GM19025 (cell line): ENCODE measurements around the gene VEGFC.

ENCODE experiments used
- ATAC-seq: cut with Tn5 transposase; IDR thresholded peaks from one replicate; pipeline ENCODE4 v1.9.1; 2021; ENCODE audit warnings: mild to moderate bottlenecking, low read depth, moderate library complexity; ENCODE audit not compliant: unreplicated experiment

The VEGFC gene

DNA sequence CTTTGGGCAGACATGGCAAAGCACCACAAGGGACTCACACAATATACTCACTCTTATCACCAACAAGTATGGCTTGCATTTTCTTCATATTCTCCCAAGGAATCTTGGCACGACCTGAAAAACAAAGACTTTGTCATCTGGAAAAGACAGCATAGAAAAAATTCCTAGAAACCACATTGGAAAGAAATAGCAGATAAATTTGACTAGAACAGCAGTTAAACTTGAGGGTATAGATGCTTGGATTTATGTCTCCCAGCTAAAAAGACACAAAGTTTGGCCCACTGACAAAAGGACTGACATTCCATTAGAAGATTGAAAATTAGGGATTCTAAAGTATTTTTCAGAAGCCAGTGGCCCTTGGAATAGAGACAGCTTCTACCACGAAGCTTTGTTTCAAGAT lies 6.9 kb upstream of the VEGFC start:
- ATAC-seq = no peak

DNA sequence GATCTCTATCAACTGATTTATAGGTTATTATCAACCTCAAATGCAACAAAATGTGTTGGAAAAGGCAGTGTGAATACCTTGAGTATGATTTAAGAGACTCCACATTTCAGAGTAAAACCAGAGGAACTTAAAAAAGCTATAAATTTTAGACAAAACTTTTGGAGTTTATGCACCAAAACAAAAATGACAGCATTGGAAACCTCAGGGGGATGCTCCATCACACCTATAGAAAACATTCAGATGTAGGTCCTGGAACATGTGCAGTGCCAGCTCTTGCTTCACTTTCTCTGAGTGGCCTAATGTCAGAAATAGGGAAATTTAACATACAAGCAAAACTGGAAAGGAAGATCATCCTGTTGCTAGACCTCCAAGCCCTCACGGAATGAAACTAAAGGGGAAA lies 5.8 kb upstream of the VEGFC start:
- no peak for ATAC-seq

DNA sequence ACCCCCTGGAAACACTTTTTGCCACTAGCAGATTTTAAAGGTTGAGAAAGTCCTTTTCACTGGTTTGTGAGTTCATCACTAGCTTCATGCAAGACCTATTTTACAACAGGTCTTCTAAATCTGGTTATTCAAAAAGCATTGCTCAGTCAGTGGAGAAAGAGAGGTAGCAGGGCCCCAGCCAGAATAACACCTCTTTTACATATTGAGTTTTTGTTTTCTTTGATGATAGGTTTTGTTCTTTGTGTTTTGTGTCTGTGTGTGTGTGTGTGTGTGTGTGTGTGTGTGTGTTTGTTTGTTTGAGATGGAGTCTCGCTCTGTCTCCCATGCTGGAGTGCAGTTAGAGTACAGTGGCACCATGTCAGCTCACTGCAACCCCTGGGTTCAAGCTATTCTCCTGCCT lies 2.7 kb upstream of the VEGFC start:
- ATAC-seq = no peak

DNA sequence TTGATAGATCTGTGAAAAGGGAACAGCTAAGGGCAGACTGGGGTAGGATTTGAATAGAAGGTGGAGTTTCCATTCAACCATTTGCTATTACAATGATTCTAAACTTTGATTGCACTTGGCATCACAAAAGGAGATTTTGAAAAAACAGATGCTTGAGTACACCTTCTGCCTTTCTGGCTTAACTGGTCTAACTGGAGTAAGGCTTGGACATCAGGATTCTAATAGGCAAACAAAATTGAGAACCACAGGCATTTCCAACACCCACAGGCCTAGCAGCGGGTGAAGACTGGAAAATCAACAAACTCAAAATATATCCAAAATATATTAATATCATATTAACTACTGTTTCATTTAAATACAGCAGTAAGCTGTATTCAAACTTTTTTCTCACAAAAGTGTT lies 1.9 kb upstream of the VEGFC start:
- ATAC-seq = no peak

DNA sequence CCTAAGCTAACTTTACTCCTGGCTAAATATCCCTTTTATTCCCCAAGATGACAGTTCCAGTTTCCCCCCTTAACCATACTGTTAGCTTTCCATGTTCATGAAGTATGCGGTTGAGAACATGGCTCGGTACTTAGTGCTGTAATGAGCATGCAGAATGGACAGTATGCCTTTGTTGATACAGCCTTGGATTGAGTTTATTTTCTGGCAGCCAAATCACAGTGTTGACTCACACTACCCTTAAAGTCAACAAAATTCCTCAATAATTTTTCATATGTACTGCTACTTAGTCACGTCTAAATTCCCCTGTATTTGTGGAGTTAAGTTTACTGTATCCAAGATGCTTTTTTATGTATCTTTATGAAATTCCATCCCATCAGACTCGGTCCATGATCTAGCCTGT lies 1.4 kb upstream of the VEGFC start:
- no peak for ATAC-seq

DNA sequence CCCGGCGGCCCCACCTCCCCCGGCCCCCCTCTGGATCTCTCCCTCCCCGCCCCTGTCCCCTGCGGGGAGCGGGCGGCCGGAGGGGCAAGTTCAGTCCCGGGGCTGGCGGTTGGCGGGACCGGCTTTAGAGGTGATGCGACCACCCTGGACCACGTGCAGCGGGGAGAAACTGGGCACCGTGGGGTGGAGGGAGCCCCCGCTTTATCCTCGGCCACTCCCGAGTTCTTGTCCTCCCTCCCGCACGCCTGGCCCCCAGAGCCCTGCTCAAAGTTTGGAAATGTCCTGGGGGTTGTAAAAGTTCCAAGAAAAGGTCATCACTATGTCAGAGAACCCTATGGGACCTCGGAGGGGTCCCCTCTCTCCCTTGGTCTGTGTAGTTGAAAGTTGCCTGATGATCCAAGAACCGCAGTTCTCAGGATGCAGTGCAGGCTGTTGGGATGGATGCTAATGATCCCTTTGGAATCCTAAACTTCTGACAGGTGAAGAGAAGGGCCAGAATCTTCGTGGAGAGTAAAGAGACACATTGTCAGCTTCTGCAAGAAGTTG lies 411 bp upstream of the VEGFC start:
- no peak for ATAC-seq

DNA sequence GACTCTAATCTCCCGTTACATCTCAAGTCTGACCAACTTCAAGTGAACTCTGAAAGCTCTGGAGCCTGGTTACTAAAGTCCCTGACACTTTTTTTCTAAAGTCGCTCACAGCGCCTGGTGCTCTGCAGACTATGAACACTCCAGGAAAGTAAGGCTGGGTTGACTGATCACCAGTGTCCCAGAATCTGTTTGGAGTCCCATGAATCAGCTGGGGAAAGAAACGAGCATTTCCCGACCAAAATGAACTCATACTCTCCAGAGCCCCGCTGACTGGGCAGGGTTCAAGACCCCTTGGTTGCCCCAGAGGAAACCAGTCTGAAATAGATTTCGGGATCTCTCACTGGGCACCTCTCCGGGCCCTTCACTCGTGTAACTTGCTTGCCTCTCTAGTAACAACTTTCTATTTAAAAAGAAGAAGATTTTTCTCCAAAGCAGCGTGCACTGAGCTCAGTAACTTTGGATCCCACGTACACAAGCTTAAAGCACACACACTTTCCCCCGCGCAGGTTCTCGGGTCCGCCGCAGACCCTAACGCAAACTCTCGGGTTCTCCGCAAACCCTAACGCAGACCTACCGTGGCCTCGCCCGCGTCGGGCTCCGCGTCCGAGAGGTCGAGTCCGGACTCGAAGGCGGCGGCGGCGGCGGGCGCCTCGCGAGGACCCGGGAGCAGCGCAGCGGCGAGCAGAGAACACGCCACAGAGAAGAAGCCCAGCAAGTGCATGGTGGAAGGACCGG lies 964 bp downstream of the VEGFC start:
- no peak for ATAC-seq

DNA sequence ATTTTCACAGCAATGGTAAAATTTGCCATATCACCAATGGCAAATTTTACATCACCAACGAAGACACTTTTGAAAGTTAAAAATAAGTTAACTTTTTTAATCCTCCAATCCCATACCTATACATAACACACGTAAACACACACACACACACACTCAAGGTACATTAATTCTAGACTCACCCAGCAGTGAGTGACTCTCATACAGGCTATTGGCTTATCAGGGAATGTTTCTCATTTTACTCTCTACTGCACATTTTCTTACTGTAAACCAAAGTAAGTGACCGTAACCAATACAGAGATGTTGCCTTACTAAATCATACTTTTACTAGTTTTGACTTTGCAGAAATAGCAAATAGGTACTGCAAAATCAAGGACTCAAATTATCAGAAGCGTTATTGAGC lies 2.3 kb downstream of the VEGFC start:
- ATAC-seq = no peak

DNA sequence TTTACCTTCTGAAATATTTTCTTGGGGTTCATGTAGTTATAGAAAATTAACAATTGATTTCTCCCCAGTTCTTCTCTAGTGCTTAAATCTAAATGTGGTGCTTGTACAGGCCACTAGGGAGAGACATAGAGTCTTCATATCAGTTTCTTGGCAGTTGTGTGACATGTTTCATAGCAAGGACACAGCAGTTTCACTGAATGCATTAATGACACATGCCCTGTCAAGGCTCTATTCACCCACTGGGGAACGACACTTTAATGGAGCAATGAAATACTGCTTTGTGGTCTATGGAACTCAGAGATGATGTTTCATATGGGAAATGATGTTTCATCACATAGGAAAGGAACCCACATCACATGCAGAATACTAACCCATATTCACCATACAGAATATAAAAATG lies 2.8 kb downstream of the VEGFC start:
- ATAC-seq = no peak

DNA sequence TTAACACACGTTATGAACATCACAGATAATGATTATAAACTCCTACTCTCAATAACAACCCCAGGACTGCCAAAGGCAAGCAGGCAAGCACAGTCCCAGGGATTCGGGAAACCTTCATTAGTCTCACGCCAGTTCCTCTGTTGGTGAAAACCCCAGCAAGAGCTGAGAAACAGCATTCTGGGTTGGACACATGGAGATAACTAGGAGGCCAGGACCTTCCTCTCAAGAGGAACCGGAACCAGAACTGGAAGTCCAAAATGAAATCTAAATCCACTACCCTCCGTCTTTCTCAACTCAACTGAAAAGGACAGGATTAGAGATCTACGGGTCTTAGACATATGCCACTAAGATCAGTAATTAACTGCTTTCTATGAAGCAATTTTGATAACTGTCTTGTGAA lies 3.8 kb downstream of the VEGFC start:
- ATAC-seq = no peak

DNA sequence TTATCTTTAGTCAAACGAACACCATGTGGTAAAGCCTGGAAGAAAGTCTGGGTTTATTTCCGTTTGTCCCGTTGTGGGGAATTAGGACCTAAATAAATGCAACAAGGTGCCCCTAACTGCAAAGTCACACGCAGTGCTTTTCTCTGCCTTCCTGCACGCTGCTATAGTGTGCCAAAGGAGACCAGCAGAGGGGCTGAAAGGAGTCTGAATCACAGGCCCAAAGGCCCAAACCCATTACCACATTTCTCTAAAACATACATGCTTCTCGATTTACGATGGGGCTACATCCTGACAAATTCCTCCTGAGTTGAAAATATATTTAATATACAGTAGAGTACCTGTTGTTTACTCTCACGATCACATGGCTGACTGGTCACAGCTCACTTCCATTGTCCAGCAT lies 4.5 kb downstream of the VEGFC start:
- no peak for ATAC-seq

DNA sequence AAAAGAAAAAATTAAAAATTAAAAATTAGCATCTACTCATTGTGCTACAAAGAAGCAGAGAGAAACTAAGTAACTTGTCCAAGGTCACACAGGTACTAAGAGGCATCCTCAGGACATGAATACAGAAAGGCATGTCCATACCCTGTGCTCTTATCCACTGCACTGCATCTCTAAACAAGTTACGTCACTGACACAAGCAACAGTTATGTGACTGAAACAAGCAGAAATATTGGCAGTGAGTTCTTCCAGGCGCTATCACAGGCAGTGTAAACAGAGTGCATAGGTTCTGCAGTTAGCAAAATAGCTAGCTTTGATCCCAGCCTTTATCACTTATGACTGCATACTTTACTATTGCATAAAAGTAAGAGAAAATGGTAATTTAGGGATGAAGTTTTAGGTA lies 7.9 kb downstream of the VEGFC start:
- no peak for ATAC-seq

DNA sequence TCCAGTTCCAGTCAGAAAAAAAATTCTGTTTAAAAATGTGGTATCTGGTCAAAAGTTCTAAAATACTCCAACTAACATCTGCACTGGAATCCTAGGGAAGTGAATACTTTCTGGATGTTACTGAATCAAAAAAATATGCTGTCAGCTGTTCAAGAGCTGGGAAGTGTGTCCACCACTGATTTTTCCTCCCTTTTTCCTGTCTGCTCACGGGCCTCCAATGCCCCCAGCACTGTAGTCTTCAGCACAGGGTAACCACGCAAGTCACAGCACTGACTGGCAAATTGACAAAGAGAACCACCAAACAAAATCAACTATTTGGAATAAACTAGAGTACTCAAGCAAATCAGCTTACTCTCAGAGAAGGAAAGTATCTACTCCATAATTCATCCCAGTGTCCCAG lies 9.9 kb downstream of the VEGFC start:
- no peak for ATAC-seq

DNA sequence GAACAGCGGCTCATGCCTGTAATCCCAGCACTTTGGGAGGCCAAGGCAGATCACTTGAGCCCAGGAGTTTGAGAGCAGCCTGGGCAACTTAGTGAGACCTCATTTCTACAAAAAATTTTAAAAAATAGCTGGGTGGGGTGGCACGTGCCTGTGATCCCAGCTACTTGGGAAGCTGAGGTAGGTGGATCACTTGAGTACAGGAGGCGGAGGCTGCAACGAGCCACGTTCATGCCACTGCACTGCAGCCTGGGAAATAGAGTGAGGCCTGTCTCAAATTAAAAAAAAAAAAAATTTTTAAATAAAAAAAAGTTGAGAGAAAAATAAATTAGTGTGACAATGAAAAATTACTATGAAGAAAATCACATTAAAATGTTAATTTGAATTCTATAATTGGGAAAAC lies 10.5 kb downstream of the VEGFC start:
- no peak for ATAC-seq

DNA sequence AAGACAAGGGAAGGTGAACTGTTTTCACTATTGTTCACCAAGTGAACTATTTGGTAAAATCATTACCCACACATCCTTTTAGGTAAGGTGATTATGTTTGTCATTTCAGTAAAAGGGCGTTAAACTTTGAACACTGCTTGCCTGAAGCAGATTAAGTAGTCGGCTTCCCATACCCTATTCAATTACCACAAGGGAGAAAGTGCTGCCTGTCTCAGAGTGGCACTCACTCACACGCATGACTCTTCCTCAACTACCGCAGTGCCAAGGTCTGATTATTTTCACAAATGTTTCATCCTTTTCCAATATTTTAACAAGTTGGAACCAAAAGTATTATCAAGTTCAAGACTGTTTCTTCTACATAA lies 11.0 kb downstream of the VEGFC start:
- no peak for ATAC-seq

DNA sequence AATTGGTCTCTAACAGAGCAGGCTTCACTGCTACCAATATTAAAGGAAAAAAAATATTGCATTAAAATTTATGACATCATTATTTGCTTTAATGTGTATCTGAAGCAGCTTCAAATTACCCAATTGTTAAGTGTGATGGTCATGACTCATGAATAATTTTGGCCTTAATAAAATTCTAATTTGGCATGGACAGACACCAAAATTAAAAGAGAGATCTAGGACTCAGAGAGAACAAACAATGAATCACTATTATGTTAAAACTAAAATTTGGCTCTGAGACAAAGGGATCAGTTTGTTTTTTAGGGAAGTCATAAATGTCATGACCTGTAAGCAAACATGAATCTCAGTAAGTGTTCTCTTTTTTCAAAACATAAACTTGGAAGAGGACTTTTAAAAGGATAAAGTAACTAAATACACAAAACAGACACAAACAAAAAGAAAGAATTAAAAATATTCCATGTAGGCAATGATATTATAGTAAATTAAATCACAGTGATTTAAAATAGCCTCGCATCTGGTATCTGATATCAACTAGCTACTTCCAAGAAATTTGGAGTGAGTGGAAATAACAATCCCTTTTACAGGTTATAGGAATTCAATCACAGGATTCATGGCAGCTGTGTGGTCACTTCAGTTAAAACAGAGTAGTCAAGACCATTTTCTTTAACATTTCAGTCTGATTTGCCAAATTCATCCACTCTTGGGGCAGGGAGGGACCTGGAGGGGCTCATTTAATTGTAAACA lies 11.6 kb downstream of the VEGFC start:
- ATAC-seq = no peak

DNA sequence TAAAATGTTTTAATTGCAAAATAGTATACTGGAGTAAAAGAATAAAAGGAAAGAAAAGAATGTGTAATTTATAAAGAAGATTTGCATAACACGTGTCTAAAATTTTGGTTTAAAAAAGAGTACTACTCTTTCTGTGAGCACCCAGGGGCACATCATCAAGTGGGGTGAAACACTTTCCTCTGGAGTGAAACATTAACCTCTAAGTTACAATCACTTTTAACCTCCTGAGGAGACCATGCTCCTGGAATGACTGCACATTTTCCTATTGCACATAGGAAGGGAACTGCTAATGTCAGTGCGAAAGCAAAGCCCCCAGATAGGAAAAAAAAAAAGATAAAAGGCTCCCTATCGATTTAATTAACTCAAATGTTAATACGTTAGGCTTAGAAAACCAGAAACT lies 13.3 kb downstream of the VEGFC start:
- ATAC-seq = no peak

DNA sequence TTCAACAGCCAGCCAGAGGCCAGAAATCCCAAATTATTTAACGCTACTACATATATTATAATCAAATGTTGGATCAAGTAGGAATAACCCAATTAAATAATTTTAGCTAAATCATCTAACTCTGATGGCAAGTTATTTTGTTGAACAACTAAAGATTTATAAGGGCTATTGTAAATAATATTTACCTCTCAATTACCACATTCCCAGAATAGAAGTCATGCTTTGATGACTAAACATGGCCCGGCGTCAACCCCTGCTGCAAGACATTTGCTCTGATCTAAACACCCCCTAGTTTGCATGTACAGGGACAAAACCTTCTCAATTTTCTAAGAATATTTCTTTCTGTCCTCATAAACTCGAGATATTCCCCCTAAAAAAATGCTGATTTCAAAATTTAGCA lies 14.2 kb downstream of the VEGFC start:
- no peak for ATAC-seq

DNA sequence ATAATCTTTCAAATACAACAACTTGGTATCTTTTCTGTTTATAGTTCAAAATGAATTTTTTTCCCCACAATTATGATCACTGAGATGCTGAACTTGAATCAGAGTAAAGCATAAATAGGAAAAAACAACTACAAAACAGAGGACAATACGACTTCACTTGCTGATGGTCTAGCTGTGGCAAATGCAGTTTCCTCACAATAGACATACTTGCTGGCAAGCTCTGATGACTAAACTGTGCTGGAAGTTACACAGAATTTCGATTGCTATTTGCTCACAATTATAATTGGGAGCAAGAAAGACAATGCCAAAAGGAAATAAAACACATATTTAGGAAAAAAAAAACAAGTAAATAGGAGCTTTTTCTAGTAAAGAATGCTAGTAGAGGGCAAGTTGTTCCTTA lies 14.7 kb downstream of the VEGFC start:
- no peak for ATAC-seq

DNA sequence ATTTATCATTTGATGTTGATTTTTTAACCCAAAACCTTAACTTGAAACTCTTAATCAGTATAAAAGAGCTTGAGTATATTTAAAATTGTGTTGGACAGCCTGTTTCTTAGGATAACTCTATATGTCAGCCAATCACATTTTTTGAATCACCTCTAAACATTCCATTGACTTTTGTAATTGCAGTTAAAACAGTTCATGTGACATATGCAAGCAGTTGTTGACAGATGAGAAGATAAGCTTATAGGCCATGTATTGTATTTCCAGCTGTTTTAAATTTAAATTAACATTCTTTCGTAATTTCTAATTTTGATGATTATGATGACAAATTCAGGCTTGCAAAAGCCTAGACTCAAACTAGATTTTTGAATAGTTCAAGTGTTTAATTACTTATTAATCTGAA lies 17.4 kb downstream of the VEGFC start:
- no peak for ATAC-seq

DNA sequence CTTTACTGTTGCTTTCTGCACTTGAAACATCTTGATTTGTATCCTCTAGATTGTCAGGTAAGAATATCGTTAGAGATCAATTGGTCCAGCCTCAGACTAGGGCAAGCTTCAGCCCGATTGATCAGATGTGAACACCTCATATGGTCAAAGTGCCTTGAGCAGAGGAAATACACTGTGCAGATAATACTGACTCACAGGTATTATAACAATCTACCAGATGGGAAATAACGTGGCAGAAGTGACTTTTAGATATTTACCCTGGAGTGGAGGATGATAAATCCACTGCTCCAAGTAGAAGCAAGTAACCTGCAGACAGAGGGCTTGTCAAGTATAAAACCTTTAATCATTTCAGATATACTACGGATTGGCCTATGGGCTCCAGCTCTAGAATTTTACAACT lies 17.9 kb downstream of the VEGFC start:
- no peak for ATAC-seq

DNA sequence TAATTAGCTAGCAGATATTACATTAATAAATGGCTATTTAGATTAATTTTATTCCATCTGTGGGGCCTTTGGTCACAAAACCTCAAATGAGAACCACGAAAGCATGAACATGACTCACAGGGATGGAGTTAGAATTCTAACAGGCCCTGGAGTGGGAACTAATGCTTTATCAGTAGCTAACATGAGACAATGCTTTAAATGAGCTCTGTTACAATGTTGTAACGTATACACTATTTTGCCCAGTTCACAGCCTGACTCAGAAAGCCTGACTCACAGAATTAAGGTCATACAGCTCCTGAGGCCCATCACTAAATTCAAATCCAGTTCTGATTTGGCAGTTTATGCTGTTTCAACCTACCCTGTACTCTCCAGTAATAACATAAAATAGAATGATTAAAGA lies 23.2 kb downstream of the VEGFC start:
- ATAC-seq = no peak
